Spleen (tissue), 7 donors: ENCODE measurements around the gene PTPRN2.

Experiments used
- CTCF ChIP-seq, 11 experiments: fragments of 200-600 bp in 7 of 11; fragments of 450-650 bp in 4 of 11; sonication (generic) in 4 of 11; IDR thresholded peaks in 8 of 11; conservative IDR thresholded peaks in 3 of 11; 1 replicate in 7 of 11; 2 replicates in 4 of 11; pipeline versions ENCODE4 v1.4.0 to v1.8.0; 2016 to 2021; ENCODE audit warnings: antibody characterized with exemption in 11 of 11, inconsistent platforms in 4 of 11, mild to moderate bottlenecking in 1 of 11
- POLR2A ChIP-seq, 3 donors: fragments of 450-650 bp; IDR thresholded peaks; one replicate each; pipeline ENCODE4 v1.5.1; 2017; ENCODE audit warnings: antibody characterized with exemption in 3 of 3, mild to moderate bottlenecking in 1 of 3
- POLR2AphosphoS5 ChIP-seq, 3 donors: sonication (generic); formaldehyde crosslinking; IDR thresholded peaks; one replicate each; pipeline ENCODE4 v1.5.1; 2017; ENCODE audit warnings: antibody characterized with exemption in 3 of 3
- donor health status: DM: no; HTN: no; CAD: no; lungs with moderate emphysema.
- donor health status: DM: no; HTN: no; CAD: no.
- donor health status: DM: no; HTN: no; CAD: no.

GRCh38 chr7:158579662-158580646 is 7.7 kb downstream of the PTPRN2 start:
- TF ChIP-seq POLR2A (IDR thresholded peaks at IDR 0.05) (no peak), CTCF (IDR thresholded peaks at IDR 0.05 in 8 of 11, conservative IDR thresholded peaks at IDR 0.05 in 3 of 11) (no peak), POLR2AphosphoS5 (IDR thresholded peaks at IDR 0.05) (no peak)
